Osteocyte (in vitro differentiated cells): ENCODE results near the gene UCKL1. TPM values are rescaled to one million over a fixed set of nuclear protein-coding genes. Genes with fewer than 3 reads are reported as not detected.

Experiments
- DNase-seq: peaks from one replicate; pipeline ENCODE4 v3.0.0; 2021; ENCODE audit warnings: mixed read lengths; ENCODE audit not compliant: unreplicated experiment; ENCODE audit errors: extremely low spot score
- H3K27ac Mint-ChIP-seq: one replicate; pipeline ENCODE4 v1.8.0; 2021; ENCODE audit warnings: mild to moderate bottlenecking, mixed read lengths; ENCODE audit not compliant: unreplicated experiment
- H3K27me3 Mint-ChIP-seq: one replicate; pipeline ENCODE4 v1.8.0; 2021; ENCODE audit warnings: mixed read lengths; ENCODE audit not compliant: unreplicated experiment
- H3K36me3 Mint-ChIP-seq: one replicate; pipeline ENCODE4 v1.8.0; 2021; ENCODE audit warnings: mixed read lengths; ENCODE audit not compliant: unreplicated experiment
- H3K4me1 Mint-ChIP-seq: one replicate; pipeline ENCODE4 v1.8.0; 2021; ENCODE audit warnings: mixed read lengths; ENCODE audit not compliant: unreplicated experiment
- H3K4me3 Mint-ChIP-seq: one replicate; pipeline ENCODE4 v1.8.0; 2021; ENCODE audit warnings: mild to moderate bottlenecking, moderate library complexity, mixed read lengths; ENCODE audit not compliant: unreplicated experiment
- H3K9me3 Mint-ChIP-seq: one replicate; pipeline ENCODE4 v1.8.0; 2021; ENCODE audit warnings: mixed read lengths; ENCODE audit not compliant: unreplicated experiment
- total RNA-seq: library from RNA; stranded (reverse); gene quantifications from 2 replicates; pipeline ENCODE4 v1.2.1, GENCODE V29; 2021
- TF ChIP-seq, protein P1 (sequence below): fragments of 200-600 bp; sonication (generic); IDR thresholded peaks from 2 replicates; pipeline ENCODE4 v1.5.0; 2021; ENCODE audit warnings: antibody characterized with exemption, mild to moderate bottlenecking, moderate library complexity

Gene UCKL1
- total RNA-seq, 1 donor from 2014 or later, result 35.9 TPM

DNA sequence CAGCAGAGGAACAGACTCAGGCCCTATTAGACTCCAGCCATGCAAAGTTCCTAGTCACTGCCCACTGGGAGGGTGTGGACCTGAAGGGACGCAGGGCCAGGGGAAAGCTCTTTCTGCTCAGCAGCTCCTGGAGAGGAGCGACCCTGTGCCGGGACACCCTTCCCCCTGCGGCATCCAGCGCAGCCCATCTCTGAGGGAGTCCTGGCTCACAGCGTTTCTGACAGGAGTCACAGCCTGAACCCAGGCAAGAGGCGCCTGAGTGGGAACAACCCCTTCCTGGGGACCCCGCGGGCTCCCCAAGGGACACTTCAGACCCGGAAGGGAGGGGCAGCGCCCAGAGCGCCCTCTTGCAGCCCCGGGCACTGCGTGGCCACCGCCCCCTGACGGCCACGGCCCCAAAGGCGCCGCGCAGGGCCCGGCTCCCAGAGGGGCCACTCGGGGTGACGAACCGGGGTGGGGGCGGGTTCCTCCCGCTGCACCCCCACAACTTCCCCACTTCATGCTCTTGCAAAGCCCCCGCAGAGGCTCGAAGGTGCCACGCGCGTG lies 862 bp downstream of the UCKL1 start:
- TF ChIP-seq, protein P1, sequence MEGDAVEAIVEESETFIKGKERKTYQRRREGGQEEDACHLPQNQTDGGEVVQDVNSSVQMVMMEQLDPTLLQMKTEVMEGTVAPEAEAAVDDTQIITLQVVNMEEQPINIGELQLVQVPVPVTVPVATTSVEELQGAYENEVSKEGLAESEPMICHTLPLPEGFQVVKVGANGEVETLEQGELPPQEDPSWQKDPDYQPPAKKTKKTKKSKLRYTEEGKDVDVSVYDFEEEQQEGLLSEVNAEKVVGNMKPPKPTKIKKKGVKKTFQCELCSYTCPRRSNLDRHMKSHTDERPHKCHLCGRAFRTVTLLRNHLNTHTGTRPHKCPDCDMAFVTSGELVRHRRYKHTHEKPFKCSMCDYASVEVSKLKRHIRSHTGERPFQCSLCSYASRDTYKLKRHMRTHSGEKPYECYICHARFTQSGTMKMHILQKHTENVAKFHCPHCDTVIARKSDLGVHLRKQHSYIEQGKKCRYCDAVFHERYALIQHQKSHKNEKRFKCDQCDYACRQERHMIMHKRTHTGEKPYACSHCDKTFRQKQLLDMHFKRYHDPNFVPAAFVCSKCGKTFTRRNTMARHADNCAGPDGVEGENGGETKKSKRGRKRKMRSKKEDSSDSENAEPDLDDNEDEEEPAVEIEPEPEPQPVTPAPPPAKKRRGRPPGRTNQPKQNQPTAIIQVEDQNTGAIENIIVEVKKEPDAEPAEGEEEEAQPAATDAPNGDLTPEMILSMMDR, result peak; percentile 39

DNA sequence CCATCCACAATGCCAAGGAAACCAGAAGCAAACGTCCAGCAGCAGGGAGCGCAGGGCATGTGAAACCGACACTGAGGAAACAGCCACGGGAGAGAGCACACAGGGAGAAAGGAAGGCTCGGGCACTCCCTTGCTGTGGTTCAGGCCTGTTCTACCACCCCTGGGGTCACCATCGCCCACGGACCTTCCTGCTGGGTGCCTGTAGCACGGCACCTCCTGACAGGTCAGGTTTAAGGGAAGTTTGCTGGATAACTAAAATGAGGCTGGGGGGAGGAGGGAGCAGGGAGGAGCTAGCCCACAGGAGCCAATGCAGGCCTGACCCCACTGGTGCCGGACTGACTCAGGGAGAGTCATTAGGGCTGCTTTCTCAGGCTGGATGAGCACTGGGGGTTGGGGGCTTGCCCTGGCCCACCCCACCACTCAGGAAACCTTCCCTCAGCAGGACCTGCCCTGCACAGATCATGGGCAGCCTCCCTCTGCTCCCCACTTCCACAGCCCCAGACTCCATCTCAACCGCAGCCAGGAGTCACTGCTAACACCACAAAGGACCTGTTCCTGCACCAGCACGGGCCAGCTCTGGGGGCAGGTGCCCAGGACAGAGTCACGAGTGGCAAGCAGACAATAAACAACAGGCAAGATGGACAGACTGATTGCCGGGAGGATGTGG lies 2.3 kb downstream of the UCKL1 start:
- Mint-ChIP-seq H3K27me3 (no peaks in the 10 kb centered on the region), H3K4me3 (peak overlapping the region; percentile 81), H3K4me1 (peaks cover 48% of the 10 kb centered on the region), H3K9me3 (no peaks in the 10 kb centered on the region), H3K36me3 (peaks cover under 1% of the 10 kb centered on the region), H3K27ac (peak overlapping the region; percentile 57)
- DNase-seq, result no peak
- TF ChIP-seq, protein P1, result no peak

More for the DNA sequence above, 862 bp downstream of the UCKL1 start:
- no peak for DNase-seq
- Mint-ChIP-seq H3K9me3 (no peaks in the 10 kb centered on the region), H3K27ac (peak overlapping the region; percentile 50), H3K27me3 (no peaks in the 10 kb centered on the region), H3K4me3 (peak overlapping the region; percentile 81), H3K4me1 (peaks cover 40% of the 10 kb centered on the region), H3K36me3 (peaks cover 5% of the 10 kb centered on the region)

DNA sequence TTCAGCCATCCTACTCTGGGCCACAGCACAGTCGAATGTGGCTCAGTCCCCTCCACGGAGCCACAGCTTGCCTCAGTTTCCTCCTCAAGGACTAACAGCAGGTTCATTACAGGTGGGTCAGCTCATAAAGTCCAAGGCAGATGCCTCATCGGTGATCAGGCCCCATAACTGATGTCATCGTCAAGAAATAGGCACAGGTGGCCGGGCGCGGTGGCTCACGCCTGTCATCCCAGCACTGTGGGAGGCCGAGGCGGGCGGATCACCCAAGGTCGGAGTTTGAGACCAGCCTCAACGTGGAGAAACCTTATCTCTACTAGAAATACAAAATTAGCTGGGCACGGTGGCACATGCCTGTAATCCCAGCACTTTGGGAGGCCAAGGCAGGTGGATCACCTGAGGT lies 3.4 kb downstream of the UCKL1 start:
- Mint-ChIP-seq H3K9me3 (no peaks in the 10 kb centered on the region), H3K27ac (no peak overlapping the region), H3K36me3 (no peaks in the 10 kb centered on the region), H3K4me3 (no peak overlapping the region), H3K4me1 (peaks cover 52% of the 10 kb centered on the region), H3K27me3 (no peaks in the 10 kb centered on the region)
- DNase-seq, result no peak
- TF ChIP-seq, protein P1, result no peak

DNA sequence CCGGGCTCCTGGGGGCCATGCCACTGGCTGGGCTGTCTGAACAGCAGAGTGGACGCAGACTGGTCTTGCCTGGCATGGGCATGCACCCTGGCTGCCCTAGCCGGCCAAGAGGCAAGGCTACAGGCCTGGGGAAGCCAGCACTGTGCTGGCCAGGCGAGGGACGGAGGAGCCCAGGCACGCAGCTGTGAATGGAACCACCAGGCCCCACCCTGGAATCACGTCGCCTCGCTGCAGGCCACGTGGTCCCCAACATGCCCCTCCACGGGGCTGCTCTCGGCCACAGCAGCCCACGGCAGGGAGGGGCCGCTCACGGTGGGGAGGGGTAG lies 4.0 kb downstream of the UCKL1 start:
- H3K27ac Mint-ChIP-seq, result no peak overlapping the region
- H3K4me3 Mint-ChIP-seq, result no peak overlapping the region
- no peak for DNase-seq
- H3K9me3 Mint-ChIP-seq, result no peaks in the 10 kb centered on the region
- TF ChIP-seq, protein P1, result no peak
- no peaks in the 10 kb centered on the region for H3K27me3 Mint-ChIP-seq
- H3K4me1 Mint-ChIP-seq, result peaks cover 52% of the 10 kb centered on the region
- no peaks in the 10 kb centered on the region for H3K36me3 Mint-ChIP-seq

DNA sequence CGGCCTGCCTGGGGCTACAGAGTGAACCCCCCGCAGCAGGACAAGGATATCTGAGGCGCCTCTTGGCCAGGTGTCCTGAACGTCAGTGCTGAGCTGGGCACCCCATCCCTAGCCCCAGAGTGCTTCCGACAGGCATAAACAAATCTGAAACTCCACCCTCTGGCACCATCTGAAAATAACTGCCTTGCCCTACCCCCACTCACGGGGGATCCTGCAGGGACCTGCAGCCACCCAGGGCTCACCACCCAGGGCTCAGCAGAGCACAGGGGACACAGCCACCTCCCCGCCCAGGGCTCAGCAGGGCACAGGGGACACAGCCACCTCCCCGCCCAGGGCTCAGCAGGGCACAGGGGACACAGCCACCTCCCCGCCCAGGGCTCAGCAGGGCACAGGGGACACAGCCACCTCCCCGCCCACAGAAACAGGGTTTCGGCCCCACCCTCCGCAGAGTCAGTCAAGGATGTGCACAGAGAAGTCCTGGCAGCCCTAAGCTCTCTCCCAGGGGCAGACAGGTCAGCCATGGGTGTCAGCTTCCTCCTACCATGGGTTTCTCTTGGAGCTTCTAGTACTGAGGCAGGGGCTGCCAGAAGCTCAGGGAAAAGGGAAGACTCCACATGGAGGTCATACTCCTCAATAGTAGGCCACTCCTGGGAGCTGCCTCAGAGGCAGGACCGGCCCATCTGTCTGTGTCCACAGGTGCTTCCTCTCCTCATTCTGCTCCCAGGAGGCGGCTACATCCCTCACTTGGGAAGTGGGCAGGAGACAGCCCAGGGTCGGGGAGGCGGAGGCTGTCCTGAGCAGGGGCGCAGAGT lies 4.6 kb downstream of the UCKL1 start:
- H3K9me3 Mint-ChIP-seq, result no peaks in the 10 kb centered on the region
- peaks cover 55% of the 10 kb centered on the region for H3K4me1 Mint-ChIP-seq
- H3K36me3 Mint-ChIP-seq, result no peaks in the 10 kb centered on the region
- TF ChIP-seq, protein P1, result no peak
- DNase-seq, result no peak
- H3K27ac Mint-ChIP-seq, result peak overlapping the region; percentile 14
- H3K4me3 Mint-ChIP-seq, result no peak overlapping the region
- no peaks in the 10 kb centered on the region for H3K27me3 Mint-ChIP-seq
